ENCODE results near the gene LDHD.
"Not testable (repeated sequence)": the region's sequence is repeated elsewhere in the genome, so short reads cannot be mapped to it uniquely, and the experiment has no call there.

Gene LDHD

GRCh38 chr16:75116081-75116910 is at the start of gene LDHD:
Gene LDHD (minus strand): TSS chr16:75116780. CDS start chr16:75116720, 60 bp downstream.
- no peak for FAIRE-seq
- no peak for DNase-seq (ENCODE audit: extremely low spot score, insufficient read length, low read depth)

DNA sequence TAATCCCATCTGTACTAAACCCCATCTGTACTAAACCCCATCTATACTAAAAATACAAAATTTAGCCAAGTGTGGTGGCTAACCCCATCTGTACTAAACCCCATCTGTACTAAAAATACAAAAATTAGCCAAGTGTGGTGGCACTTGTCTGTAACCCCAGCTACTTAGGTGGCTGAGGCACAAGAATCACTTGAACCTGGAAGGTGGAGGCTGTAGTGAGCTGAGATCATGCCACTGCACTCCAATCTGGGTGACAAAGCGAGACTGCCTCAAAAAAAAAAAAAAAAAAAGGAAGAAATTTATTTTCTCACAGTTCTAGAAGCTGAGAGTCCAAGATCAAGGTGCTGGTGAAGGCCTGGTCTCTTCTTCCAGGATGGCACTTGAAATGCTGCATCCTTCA is 43.8 kb upstream of the LDHD start:
- DNase-seq (ENCODE audit: extremely low spot score, insufficient read length, low read depth) (no peak), FAIRE-seq (no peak)

GRCh38 chr16:75152635-75153034 is 36.1 kb upstream of the LDHD start:
- DNase-seq (ENCODE audit: extremely low spot score, insufficient read length, low read depth): no peak
- no peak for FAIRE-seq

DNA sequence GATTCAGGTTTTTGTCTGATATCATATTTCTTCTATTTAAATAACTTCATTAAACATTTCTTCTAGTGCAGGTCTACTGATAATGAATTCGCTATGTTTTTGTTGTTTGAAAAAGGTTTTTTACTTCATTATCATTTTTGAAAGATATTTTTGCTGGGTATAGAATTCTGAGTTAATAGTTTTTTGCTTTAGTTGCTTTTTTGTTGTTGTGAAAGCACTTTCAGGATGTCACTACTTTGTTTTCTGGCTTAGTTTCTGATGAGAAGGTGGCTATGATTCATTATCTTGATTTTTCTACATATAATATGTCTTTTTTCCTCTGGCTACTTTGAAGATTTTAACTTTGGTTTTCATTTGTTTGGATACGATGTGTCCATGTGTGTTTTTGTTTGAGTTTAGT is 35.2 kb upstream of the LDHD start:
- DNase-seq (ENCODE audit: extremely low spot score, insufficient read length, low read depth) (no peak), FAIRE-seq (no peak)

GRCh38 chr16:75148311-75149195 is 32.0 kb upstream of the LDHD start, which contains the start of gene ZFP1:
Gene ZFP1 (plus strand): TSS chr16:75148524. CDS start chr16:75152952, 4,428 bp downstream.
- peak; percentile 84 for DNase-seq (ENCODE audit: extremely low spot score, insufficient read length, low read depth)
- peak; percentile 94 for FAIRE-seq

GRCh38 chr16:75147968-75148310 is 31.4 kb upstream of the LDHD start:
- no peak for DNase-seq (ENCODE audit: extremely low spot score, insufficient read length, low read depth)
- no peak for FAIRE-seq

- DNase-seq (ENCODE audit: extremely low spot score, insufficient read length, low read depth): no peak
- FAIRE-seq: no peak
Measured at GRCh38 chr16:75143941-75144340, 27.4 kb upstream of the LDHD start.

- FAIRE-seq: no peak
- DNase-seq (ENCODE audit: extremely low spot score, insufficient read length, low read depth): no peak
Measured at GRCh38 chr16:75139498-75139897, 22.9 kb upstream of the LDHD start.

GRCh38 chr16:75138636-75139035 is 22.1 kb upstream of the LDHD start:
- DNase-seq (ENCODE audit: extremely low spot score, insufficient read length, low read depth) (no peak), FAIRE-seq (no peak)

DNA sequence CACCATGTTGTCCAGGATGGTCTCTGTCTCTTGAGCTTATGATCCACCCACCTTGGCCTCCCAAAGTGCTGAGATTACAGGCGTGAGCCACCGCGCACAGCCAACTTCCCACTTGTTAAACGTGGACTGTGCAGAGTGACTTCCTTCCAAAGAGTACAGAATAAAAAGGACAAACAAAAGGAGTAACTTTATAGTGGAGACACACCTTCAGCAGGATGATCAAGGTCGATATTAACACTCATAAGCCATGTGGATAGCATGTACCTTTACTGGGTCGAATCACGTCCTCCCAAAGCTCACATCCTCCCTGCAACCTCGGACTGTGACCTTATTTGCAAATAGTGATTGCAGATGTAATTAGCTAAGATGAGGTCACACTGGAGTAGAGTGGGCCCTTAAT is 21.7 kb upstream of the LDHD start:
- DNase-seq (ENCODE audit: extremely low spot score, insufficient read length, low read depth) (no peak), FAIRE-seq (no peak)

DNA sequence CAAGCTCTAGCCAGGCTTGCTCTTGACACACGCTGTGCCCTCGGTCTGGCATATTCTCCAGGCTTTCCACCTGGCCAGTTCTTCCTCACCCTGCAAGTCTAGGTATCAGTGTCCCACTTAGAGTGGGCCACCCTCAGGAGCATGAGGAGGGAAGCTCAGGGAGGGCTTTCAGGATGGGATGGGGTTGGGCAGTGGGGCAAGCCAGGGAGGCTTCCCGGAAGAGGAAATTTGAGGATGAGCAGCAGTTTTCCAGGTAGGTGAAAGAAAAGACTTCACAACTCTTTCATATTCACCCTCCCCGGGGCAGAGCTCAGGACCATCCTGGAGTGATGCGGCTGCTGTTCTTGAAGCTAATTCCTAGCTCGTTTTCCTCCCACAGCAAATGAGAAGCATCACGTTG is 14.5 kb upstream of the LDHD start:
- no peak for FAIRE-seq
- DNase-seq (ENCODE audit: extremely low spot score, insufficient read length, low read depth): no peak

- FAIRE-seq (no peak), DNase-seq (ENCODE audit: extremely low spot score, insufficient read length, low read depth) (no peak)
Measured at GRCh38 chr16:75130150-75130771, 13.7 kb upstream of the LDHD start.

DNA sequence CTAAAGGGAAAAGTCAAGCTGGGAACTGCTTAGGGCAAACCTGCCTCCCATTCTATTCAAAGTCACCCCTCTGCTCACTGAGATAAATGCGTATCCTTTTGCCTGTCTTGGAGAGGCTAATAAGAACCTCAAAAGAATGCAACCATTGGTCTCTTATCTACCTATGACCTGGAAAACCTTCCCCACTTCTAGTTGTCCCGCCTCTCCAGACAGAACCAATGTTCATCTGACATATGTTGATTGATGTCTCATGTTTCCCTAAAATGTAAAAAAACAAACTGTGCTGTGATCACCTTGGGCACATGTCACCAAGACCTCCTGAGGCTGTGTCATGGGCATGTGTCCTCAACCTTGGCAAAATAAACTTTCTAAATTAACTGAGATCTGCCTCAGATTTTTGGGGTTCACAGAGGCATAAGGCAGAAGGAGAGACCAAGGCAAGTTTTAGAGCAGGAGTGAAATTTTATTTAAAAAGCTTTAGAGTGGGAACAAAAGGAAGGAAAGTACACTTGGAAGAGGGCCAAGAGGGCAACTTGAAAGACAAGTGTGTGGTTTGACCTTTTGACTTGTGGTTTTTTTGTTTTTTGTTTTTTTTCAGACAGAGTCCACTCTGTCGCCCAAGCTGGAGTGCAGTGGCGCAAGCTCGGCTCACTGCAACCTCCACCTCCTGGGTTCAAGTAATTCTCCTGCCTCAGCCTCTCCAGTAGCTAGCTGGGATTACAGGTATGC is 13.0 kb upstream of the LDHD start:
- not testable (repeated sequence) for DNase-seq (ENCODE audit: extremely low spot score, insufficient read length, low read depth); FAIRE-seq

DNA sequence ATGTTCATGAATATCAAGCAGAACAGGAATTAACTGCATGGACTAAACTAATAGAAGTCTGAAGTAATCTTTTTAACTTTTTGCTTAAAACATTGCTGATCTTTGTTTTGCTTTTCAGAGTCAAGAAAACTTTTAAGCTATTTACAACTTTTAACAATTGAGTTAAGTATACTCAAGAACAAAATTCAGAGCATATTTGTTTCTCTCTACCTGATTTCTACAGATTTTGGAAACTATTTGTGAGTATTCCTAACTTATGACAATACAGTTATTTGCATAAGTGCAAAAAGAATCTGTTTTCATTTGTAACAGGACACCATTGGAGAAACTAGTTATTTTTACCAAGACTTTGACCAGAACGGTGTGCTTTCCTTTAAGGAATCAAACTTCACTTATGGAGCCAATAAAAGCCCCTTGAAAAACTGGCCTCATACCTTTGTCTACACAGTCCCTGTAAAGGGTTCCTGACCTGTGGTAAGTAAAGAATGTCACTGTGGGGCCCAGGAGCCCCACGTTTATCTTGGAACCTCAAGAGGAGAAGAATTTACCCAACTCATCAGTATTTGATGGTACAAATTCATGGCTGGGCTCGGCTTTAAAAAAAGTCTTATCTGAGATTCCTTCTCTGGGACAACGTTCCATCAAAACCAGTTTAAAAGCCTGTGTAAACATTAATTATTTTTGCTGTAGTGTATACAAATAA is 11.3 kb upstream of the LDHD start:
- DNase-seq (ENCODE audit: extremely low spot score, insufficient read length, low read depth): no peak
- FAIRE-seq: no peak

DNA sequence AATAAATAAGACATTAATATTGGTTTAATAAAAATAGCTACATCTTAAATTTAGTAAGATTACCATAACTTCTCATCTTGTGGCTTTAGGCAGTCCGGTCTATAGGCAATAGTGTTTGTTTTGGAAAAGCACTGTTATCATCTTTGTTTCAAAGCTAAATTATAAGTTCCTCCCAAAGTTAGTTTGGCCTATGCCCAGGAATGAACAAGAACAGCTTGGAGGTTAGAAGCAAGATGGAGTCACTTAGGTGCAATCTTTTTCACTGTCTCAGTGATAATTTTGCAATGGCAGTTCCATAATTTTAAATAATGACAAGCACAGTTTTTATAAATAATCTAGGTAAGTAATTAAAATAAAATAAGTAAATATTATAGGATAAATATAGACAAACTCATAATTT is 6.0 kb upstream of the LDHD start:
- no peak for DNase-seq (ENCODE audit: extremely low spot score, insufficient read length, low read depth)
- no peak for FAIRE-seq

- FAIRE-seq (no peak), DNase-seq (ENCODE audit: extremely low spot score, insufficient read length, low read depth) (no peak)
Measured at GRCh38 chr16:75121949-75122568, 5.5 kb upstream of the LDHD start.

- FAIRE-seq: no peak
Measured at GRCh38 chr16:75120253-75120652, 3.7 kb upstream of the LDHD start.

GRCh38 chr16:75118943-75119539 is 2.5 kb upstream of the LDHD start:
- FAIRE-seq (no peak), DNase-seq (ENCODE audit: extremely low spot score, insufficient read length, low read depth) (no peak)

More at GRCh38 chr16:75120253-75120652, 3.7 kb upstream of the LDHD start:
- DNase-seq (ENCODE audit: extremely low spot score, insufficient read length, low read depth): no peak

- no peak for FAIRE-seq
- no peak for DNase-seq (ENCODE audit: extremely low spot score, insufficient read length, low read depth)
Measured at GRCh38 chr16:75116911-75117245, 298 bp upstream of the LDHD start.
